ENCODE results near the gene SLIT1.

Gene SLIT1

GRCh38 chr10:97131181-97131628 lies 54.6 kb downstream of the SLIT1 start:
- TF ChIP-seq FOXK2 (IDR thresholded peaks at IDR 0.05) (no peak), FOXA1 (IDR thresholded peaks at IDR 0.05) (no peak), ELF4 (IDR thresholded peaks at IDR 0.05) (no peak), HDGF (IDR thresholded peaks at IDR 0.05; ENCODE audit: borderline replicate concordance) (no peak), PKNOX1 (IDR thresholded peaks at IDR 0.05) (no peak), ARNT (IDR thresholded peaks at IDR 0.05) (no peak), TARDBP (IDR thresholded peaks at IDR 0.05) (no peak), SUZ12 (IDR thresholded peaks at IDR 0.05) (no peak), SP1 (IDR thresholded peaks at IDR 0.05) (no peak), BHLHE40 (IDR thresholded peaks at IDR 0.05; ENCODE audit: borderline replicate concordance) (no peak), FOXM1 (IDR thresholded peaks at IDR 0.05; ENCODE audit: borderline replicate concordance) (no peak), ZNF384 (IDR thresholded peaks at IDR 0.05) (no peak), NFRKB (IDR thresholded peaks at IDR 0.05) (no peak), L3MBTL2 (conservative IDR thresholded peaks at IDR 0.05) (no peak), CTBP1 (IDR thresholded peaks at IDR 0.05; ENCODE audit: borderline replicate concordance) (no peak), LEF1 (IDR thresholded peaks at IDR 0.05; ENCODE audit: borderline replicate concordance) (no peak)
- POLR2A ChIA-PET: no interaction called here
- CTCF ChIA-PET: no interaction called here

GRCh38 chr10:97129666-97130065 lies 56.1 kb downstream of the SLIT1 start:
- POLR2A ChIA-PET: no interaction called here
- DNase-seq (ENCODE audit: extremely low spot score): no peak
- no peak for TF ChIP-seq L3MBTL2 (conservative IDR thresholded peaks at IDR 0.05)
- no peak for TF ChIP-seq CTBP1 (IDR thresholded peaks at IDR 0.05; ENCODE audit: borderline replicate concordance)
- CTCF ChIA-PET: no interaction called here

More at GRCh38 chr10:97131181-97131628, 54.6 kb downstream of the SLIT1 start:
- DNase-seq (ENCODE audit: extremely low spot score): no peak

GRCh38 chr10:97128516-97129154 lies 57.1 kb downstream of the SLIT1 start:
- TF ChIP-seq FOXK2 (IDR thresholded peaks at IDR 0.05) (no peak), FOXA1 (IDR thresholded peaks at IDR 0.05) (no peak), PKNOX1 (IDR thresholded peaks at IDR 0.05) (no peak), ARNT (IDR thresholded peaks at IDR 0.05) (no peak), HDGF (IDR thresholded peaks at IDR 0.05; ENCODE audit: borderline replicate concordance) (no peak), ELF4 (IDR thresholded peaks at IDR 0.05) (no peak), LEF1 (IDR thresholded peaks at IDR 0.05; ENCODE audit: borderline replicate concordance) (no peak), L3MBTL2 (conservative IDR thresholded peaks at IDR 0.05) (no peak), SP1 (IDR thresholded peaks at IDR 0.05) (no peak), BHLHE40 (IDR thresholded peaks at IDR 0.05; ENCODE audit: borderline replicate concordance) (no peak), CTBP1 (IDR thresholded peaks at IDR 0.05; ENCODE audit: borderline replicate concordance) (no peak), FOXM1 (IDR thresholded peaks at IDR 0.05; ENCODE audit: borderline replicate concordance) (no peak), NFRKB (IDR thresholded peaks at IDR 0.05) (no peak), SUZ12 (IDR thresholded peaks at IDR 0.05) (no peak), ZNF384 (IDR thresholded peaks at IDR 0.05) (no peak)
- no peak for DNase-seq (ENCODE audit: extremely low spot score)
- CTCF ChIA-PET: no interaction called here
- POLR2A ChIA-PET: no interaction called here

- CTCF ChIA-PET: interaction anchor here (0.6 kb wide), 1 partner anchor 19 kb away, joined by 3 read pairs; no protein-coding TSS in a partner anchor
- POLR2A ChIA-PET: no interaction called here
- TF ChIP-seq SP1 (IDR thresholded peaks at IDR 0.05): no peak
- no peak for TF ChIP-seq ARNT (IDR thresholded peaks at IDR 0.05)
- TF ChIP-seq CTBP1 (IDR thresholded peaks at IDR 0.05; ENCODE audit: borderline replicate concordance): no peak
- TF ChIP-seq FOXK2 (IDR thresholded peaks at IDR 0.05): no peak
- TF ChIP-seq BHLHE40 (IDR thresholded peaks at IDR 0.05; ENCODE audit: borderline replicate concordance): no peak
- no peak for DNase-seq (ENCODE audit: extremely low spot score)
Measured at GRCh38 chr10:97128039-97128492, 57.7 kb downstream of the SLIT1 start.

- CTCF ChIA-PET: interaction anchor here (0.6 kb wide), 1 partner anchor 19 kb away, joined by 3 read pairs; no protein-coding TSS in a partner anchor
- no peak for TF ChIP-seq ELF4 (IDR thresholded peaks at IDR 0.05)
- no peak for TF ChIP-seq TARDBP (IDR thresholded peaks at IDR 0.05)
- TF ChIP-seq ARNT (IDR thresholded peaks at IDR 0.05): no peak
- TF ChIP-seq FOXA1 (IDR thresholded peaks at IDR 0.05): no peak
- no peak for TF ChIP-seq HDGF (IDR thresholded peaks at IDR 0.05; ENCODE audit: borderline replicate concordance)
- no peak for TF ChIP-seq SP1 (IDR thresholded peaks at IDR 0.05)
- TF ChIP-seq ZNF384 (IDR thresholded peaks at IDR 0.05): no peak
- TF ChIP-seq SUZ12 (IDR thresholded peaks at IDR 0.05): no peak
- no peak for TF ChIP-seq BHLHE40 (IDR thresholded peaks at IDR 0.05; ENCODE audit: borderline replicate concordance)
- no peak for TF ChIP-seq CTBP1 (IDR thresholded peaks at IDR 0.05; ENCODE audit: borderline replicate concordance)
- TF ChIP-seq LEF1 (IDR thresholded peaks at IDR 0.05; ENCODE audit: borderline replicate concordance): no peak
- no peak for TF ChIP-seq FOXM1 (IDR thresholded peaks at IDR 0.05; ENCODE audit: borderline replicate concordance)
- TF ChIP-seq FOXK2 (IDR thresholded peaks at IDR 0.05): no peak
- no peak for TF ChIP-seq PKNOX1 (IDR thresholded peaks at IDR 0.05)
- POLR2A ChIA-PET: no interaction called here
- no peak for DNase-seq (ENCODE audit: extremely low spot score)
Measured at GRCh38 chr10:97127509-97127908, 58.2 kb downstream of the SLIT1 start.

- POLR2A ChIA-PET: no interaction called here
- DNase-seq (ENCODE audit: extremely low spot score): no peak
- CTCF ChIA-PET: interaction anchor here (1.0 kb wide), 1 partner anchor 87 kb away, joined by 3 read pairs; no protein-coding TSS in a partner anchor
- TF ChIP-seq ARNT (IDR thresholded peaks at IDR 0.05) (no peak), FOXA1 (IDR thresholded peaks at IDR 0.05) (no peak), NFRKB (IDR thresholded peaks at IDR 0.05) (no peak), CTBP1 (IDR thresholded peaks at IDR 0.05; ENCODE audit: borderline replicate concordance) (no peak), FOXM1 (IDR thresholded peaks at IDR 0.05; ENCODE audit: borderline replicate concordance) (no peak), L3MBTL2 (conservative IDR thresholded peaks at IDR 0.05) (no peak), ELF4 (IDR thresholded peaks at IDR 0.05) (no peak), TARDBP (IDR thresholded peaks at IDR 0.05) (no peak), HDGF (IDR thresholded peaks at IDR 0.05; ENCODE audit: borderline replicate concordance) (no peak)
Measured at GRCh38 chr10:97124211-97124610, 61.5 kb downstream of the SLIT1 start.
